Measurements from ENCODE around the gene EFNA3. TPM values are rescaled to one million over a fixed set of nuclear protein-coding genes. Genes with fewer than 3 reads are reported as not detected.

Gene EFNA3
- total and polyA plus RNA-seq, 8 donors = 0.52 to 1.2 (median 0.72) TPM

GRCh38 chr1:155093911-155094621 lies 15.4 kb downstream of the EFNA3 start:
- 30 to 37% methylated on average over 13 of the region's 13 CpGs for WGBS, 2 donors
- no peaks in the 10 kb centered on the region for H3K27me3 ChIP-seq
- no peak for FAIRE-seq
- H3K4me1 ChIP-seq = peaks cover 0 to 4% (median 0%) of the 10 kb centered on the region in 3 donors
- intact Hi-C loops (cut with DNase I) = loop anchor here in 1 of 3 donors (5.0 kb wide), 1 partner anchor 73 kb away; no protein-coding TSS in a partner anchor
- no peak overlapping the region for H3K27ac ChIP-seq
- no peaks in the 10 kb centered on the region for H3K9me3 ChIP-seq
- H3K4me3 ChIP-seq = no peak overlapping the region
- peak in 3 of 6 donors; percentile 29 to 46 (median 41) for DNase-seq
- TF ChIP-seq CTCF (IDR thresholded peaks at IDR 0.05) = peak in 3 of 4 donors; percentile 14 to 23 (median 15)
- H3K36me3 ChIP-seq = no peaks in the 10 kb centered on the region
- ATAC-seq = peak; percentile 25 to 68 (median 60)

GRCh38 chr1:155094622-155094948 lies 15.9 kb downstream of the EFNA3 start:
- 62 to 70% methylated on average over 2 of the region's 2 CpGs for WGBS, 2 donors
- Histone ChIP-seq H3K4me3 (no peak overlapping the region), H3K27ac (no peak overlapping the region), H3K4me1 (peaks cover 0 to 4% (median 0%) of the 10 kb centered on the region in 3 donors), H3K27me3 (no peaks in the 10 kb centered on the region), H3K36me3 (no peaks in the 10 kb centered on the region), H3K9me3 (no peaks in the 10 kb centered on the region)
- no peak for TF ChIP-seq CTCF (IDR thresholded peaks at IDR 0.05)
- ATAC-seq = no peak
- intact Hi-C loops (cut with DNase I) = loop anchor here in 1 of 3 donors (5.0 kb wide), 1 partner anchor 73 kb away; no protein-coding TSS in a partner anchor
- no peak for DNase-seq
- no peak for FAIRE-seq

GRCh38 chr1:155099331-155099730 lies 20.7 kb downstream of the EFNA3 start:
- ATAC-seq (no peak), DNase-seq (no peak), FAIRE-seq (no peak)
- TF ChIP-seq CTCF (IDR thresholded peaks at IDR 0.05) = no peak
- Histone ChIP-seq H3K9me3 (no peaks in the 10 kb centered on the region), H3K36me3 (no peaks in the 10 kb centered on the region), H3K27me3 (no peaks in the 10 kb centered on the region), H3K27ac (no peak overlapping the region), H3K4me1 (no peaks in the 10 kb centered on the region), H3K4me3 (no peak overlapping the region)
- WGBS, 2 donors = 81 to 84% methylated on average over 7 of the region's 7 CpGs
- intact Hi-C loops (cut with DNase I) = no loop called here

GRCh38 chr1:155103325-155103724 lies 24.7 kb downstream of the EFNA3 start:
- Histone ChIP-seq H3K4me1 (peaks cover 0 to 5% (median 0%) of the 10 kb centered on the region in 3 donors), H3K9me3 (no peaks in the 10 kb centered on the region), H3K27ac (no peak overlapping the region), H3K27me3 (no peaks in the 10 kb centered on the region), H3K4me3 (no peak overlapping the region), H3K36me3 (no peaks in the 10 kb centered on the region)
- 61 to 68% methylated on average over 9 of the region's 9 CpGs for whole genome bisulfite sequencing, 2 donors
- no peak for TF ChIP-seq CTCF (IDR thresholded peaks at IDR 0.05)
- DNase-seq (no peak), FAIRE-seq (no peak), ATAC-seq (no peak)
- intact Hi-C loops (cut with DNase I) = loop anchor here in 1 of 3 donors (10.0 kb wide), 1 partner anchor 61 kb away; no protein-coding TSS in a partner anchor
